PC-3 (cell line): Measurements from ENCODE around the gene OR2B2.

Source experiments
- CTCF ChIP-seq: fragments of 300-600 bp; sonication (generic); conservative IDR thresholded peaks from 2 replicates; pipeline ENCODE4 v1.5.1; 2017; ENCODE audit warnings: antibody characterized with exemption, low read depth, mild to moderate bottlenecking, low read length
- EZH2 ChIP-seq: fragments of 300-600 bp; sonication (generic); IDR thresholded peaks from one replicate; pipeline ENCODE4 v1.6.1; 2017; ENCODE audit warnings: antibody characterized with exemption, mild to moderate bottlenecking, low read length; ENCODE audit not compliant: unreplicated experiment
- EZH2phosphoT487 ChIP-seq: fragments of 300-600 bp; sonication (generic); IDR thresholded peaks from 2 replicates; pipeline ENCODE4 v1.6.1; 2018; ENCODE audit warnings: mild to moderate bottlenecking, antibody characterized with exemption, low read length, borderline replicate concordance

GRCh38 chr6:27931209-27931608 is 19.0 kb upstream of the OR2B2 start:
- TF ChIP-seq CTCF (no peak), EZH2 (no peak), EZH2phosphoT487 (no peak)
